ENCODE results near the gene CYS1.

DNA sequence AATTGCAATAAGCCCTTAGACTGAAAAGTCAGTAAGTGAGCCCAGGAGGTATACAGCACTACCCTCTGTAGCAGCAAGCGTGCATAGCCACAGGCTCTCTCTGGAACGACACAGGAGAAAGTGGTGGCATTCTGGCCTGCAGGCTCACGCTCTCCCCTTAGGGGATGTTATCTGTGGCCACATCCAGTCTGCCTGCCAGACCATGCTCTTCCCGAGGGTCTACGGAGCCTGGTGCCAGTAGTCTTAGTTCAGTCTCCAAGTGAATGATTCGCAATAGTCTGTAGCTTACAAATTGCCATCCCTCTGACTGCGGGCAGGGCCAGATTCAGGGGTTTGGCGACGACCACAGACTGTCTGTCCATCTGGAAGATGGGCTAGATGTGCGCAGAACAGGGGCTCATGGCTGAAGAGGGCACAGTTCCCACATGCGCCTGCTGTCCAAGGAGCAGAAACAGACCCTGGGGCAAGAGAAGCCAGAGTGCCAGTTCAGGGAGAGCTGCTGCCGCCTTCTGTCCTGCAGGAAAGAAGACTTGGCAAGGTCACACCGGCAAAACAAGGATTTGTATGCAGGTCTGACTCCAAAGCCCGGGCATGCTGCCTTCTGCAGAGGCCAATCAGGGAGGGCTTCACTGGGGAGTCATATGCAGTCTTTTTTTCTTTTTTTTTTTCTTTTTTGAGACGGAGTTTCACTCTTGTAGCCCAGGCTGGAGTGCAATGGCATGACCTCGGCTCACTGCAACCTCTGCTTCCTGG is 40.4 kb downstream of the CYS1 start:
- TF ChIP-seq POLR2A (IDR thresholded peaks at IDR 0.05) (no peak), CTCF (IDR thresholded peaks at IDR 0.05) (no peak)
